Calu3 (cell line): ENCODE measurements around the gene SORCS1. TPM values are rescaled to one million over a fixed set of nuclear protein-coding genes. Genes with fewer than 3 reads are reported as not detected.

Experiments
- BruUV-seq: library from RNA; stranded (reverse); fragments of 400-500 nt; replicated peaks from 2 replicates; lab custom pipeline; 2021; lab: Mats Ljungman, UMichigan
- CTCF ChIA-PET: fragments of 300-600 bp; sonication (Branson Sonifier 250); formaldehyde crosslinking; loops from one replicate; lab custom pipeline; 2022; ENCODE audit warnings: antibody characterized with exemption; lab: Charles Lee
- DNase-seq: peaks from one replicate; pipeline ENCODE4 v3.0.0; 2022
- H3K27ac Mint-ChIP-seq: one replicate; pipeline ENCODE4 v1.8.0; 2022; ENCODE audit warnings: mixed read lengths; ENCODE audit not compliant: unreplicated experiment
- H3K27me3 Mint-ChIP-seq: one replicate; pipeline ENCODE4 v1.8.0; 2022; ENCODE audit warnings: mixed read lengths; ENCODE audit not compliant: unreplicated experiment
- H3K36me3 Mint-ChIP-seq: one replicate; pipeline ENCODE4 v1.8.0; 2022; ENCODE audit warnings: mild to moderate bottlenecking, moderate library complexity, mixed read lengths; ENCODE audit not compliant: insufficient read depth, unreplicated experiment
- H3K4me1 Mint-ChIP-seq: one replicate; pipeline ENCODE4 v1.8.0; 2022; ENCODE audit warnings: mild to moderate bottlenecking, low read depth, mixed read lengths; ENCODE audit not compliant: unreplicated experiment
- H3K4me3 Mint-ChIP-seq: one replicate; pipeline ENCODE4 v1.8.0; 2022; ENCODE audit warnings: mild to moderate bottlenecking, low read depth, moderate library complexity, mixed read lengths; ENCODE audit not compliant: unreplicated experiment
- H3K9me3 Mint-ChIP-seq: one replicate; pipeline ENCODE4 v1.8.0; 2022; ENCODE audit warnings: low read depth, mixed read lengths; ENCODE audit not compliant: unreplicated experiment
- CTCF ChIP-seq: fragments of 200-600 bp; IDR thresholded peaks from one replicate; pipeline ENCODE4 v1.8.0; 2022; ENCODE audit warnings: antibody characterized with exemption; ENCODE audit not compliant: unreplicated experiment
- intact Hi-C: fragments of 100-400 bp; cut with micrococcal nuclease; formaldehyde crosslinking; loops from one replicate; pipeline ENCODE4 v1.10.0; 2022; ENCODE audit not compliant: unreplicated experiment
- total RNA-seq: library from RNA; stranded (reverse); gene quantifications from 2 replicates; pipeline ENCODE4 v1.2.3, GENCODE V29; 2022

Gene SORCS1
- total RNA-seq, 1 experiment from 2014 or later: not detected

DNA sequence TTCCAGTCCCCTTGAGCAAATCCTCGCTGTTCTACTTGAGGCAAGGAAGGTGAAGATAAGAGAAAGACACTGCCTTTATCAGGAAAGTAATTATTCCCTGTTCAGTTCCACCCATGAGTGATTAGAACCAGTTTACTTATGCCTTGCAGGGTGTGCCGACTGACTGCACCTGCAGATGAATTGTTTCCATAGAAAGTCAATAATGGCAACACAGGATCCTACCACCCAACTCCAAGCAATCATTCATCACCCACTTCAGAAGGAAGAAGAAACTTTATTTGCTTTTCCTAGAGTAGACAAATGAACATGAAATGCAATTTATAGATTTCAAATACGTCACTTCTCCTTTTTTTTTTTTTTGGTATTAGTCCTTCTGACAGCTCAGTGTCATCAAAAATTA lies 383.9 kb downstream of the SORCS1 start:
- CTCF ChIA-PET: no interaction called here
- Mint-ChIP-seq H3K4me1 (no peaks in the 10 kb centered on the region), H3K36me3 (no peaks in the 10 kb centered on the region), H3K27me3 (no peaks in the 10 kb centered on the region), H3K27ac (no peak overlapping the region), H3K4me3 (no peak overlapping the region), H3K9me3 (no peaks in the 10 kb centered on the region)
- no peak for DNase-seq
- no TSS peak for BruUV-seq
- no peak for TF ChIP-seq CTCF
- intact Hi-C loops: no loop called here

DNA sequence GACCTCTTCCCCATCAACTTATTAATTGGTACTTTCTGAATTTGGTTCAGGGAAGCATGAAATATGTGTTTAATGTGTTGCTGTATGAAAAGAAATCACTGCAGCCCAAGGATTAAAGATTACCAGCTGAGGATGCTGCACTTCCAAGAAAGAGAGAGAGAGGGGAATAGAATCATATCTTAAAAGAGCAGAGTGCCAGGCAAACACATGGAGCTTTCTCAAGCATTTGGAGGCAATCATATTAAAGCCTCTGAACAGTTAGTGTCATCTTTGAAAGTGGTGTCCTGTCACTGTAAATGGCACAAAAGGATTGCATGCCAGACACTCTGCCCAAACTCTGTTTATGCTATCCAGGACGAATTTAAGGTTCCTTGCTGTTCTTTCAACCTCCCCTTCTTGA lies 386.7 kb downstream of the SORCS1 start:
- CTCF ChIA-PET: no interaction called here
- TF ChIP-seq CTCF: no peak
- Mint-ChIP-seq H3K27me3 (no peaks in the 10 kb centered on the region), H3K4me1 (no peaks in the 10 kb centered on the region), H3K9me3 (no peaks in the 10 kb centered on the region), H3K4me3 (no peak overlapping the region), H3K27ac (no peak overlapping the region), H3K36me3 (no peaks in the 10 kb centered on the region)
- BruUV-seq: no TSS peak
- no peak for DNase-seq
- intact Hi-C loops: no loop called here

DNA sequence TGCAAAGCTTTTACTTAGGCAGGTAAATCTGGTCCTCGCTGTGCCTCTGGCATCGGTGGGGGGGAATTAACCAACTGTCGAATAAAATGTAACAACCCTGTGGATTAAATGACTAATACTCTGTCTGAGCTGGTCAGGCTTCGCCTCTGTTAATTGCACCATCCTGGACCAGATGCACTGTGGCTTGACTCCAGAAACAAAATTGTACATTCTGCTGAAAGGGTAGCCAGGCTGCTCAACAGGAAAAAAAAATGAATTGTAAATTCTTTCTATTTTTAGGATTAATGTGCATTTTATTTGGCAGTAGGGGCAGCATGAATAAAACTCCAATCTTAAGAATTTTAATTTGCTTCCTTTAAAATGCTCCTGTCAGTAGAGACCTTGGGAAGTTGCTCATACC lies 389.4 kb downstream of the SORCS1 start:
- no peaks in the 10 kb centered on the region for H3K27me3 Mint-ChIP-seq
- no peak for TF ChIP-seq CTCF
- CTCF ChIA-PET: no interaction called here
- no peak overlapping the region for H3K27ac Mint-ChIP-seq
- no peak for DNase-seq
- BruUV-seq: no TSS peak
- H3K36me3 Mint-ChIP-seq: no peaks in the 10 kb centered on the region
- no peak overlapping the region for H3K4me3 Mint-ChIP-seq
- intact Hi-C loops: no loop called here
- H3K4me1 Mint-ChIP-seq: no peaks in the 10 kb centered on the region
- peaks cover 7% of the 10 kb centered on the region for H3K9me3 Mint-ChIP-seq

GRCh38 chr10:106772957-106773356 lies 391.5 kb downstream of the SORCS1 start:
- BruUV-seq: no TSS peak
- intact Hi-C loops: no loop called here
- no peak for DNase-seq
- Mint-ChIP-seq H3K27me3 (no peaks in the 10 kb centered on the region), H3K27ac (no peak overlapping the region), H3K36me3 (no peaks in the 10 kb centered on the region), H3K4me1 (no peaks in the 10 kb centered on the region), H3K4me3 (no peak overlapping the region), H3K9me3 (peaks cover 7% of the 10 kb centered on the region)
- TF ChIP-seq CTCF: no peak
- CTCF ChIA-PET: no interaction called here
